Heart left ventricle (tissue), 13 donors: ENCODE data around the gene GAB2.

Experiments used
- POLR2A ChIP-seq, 2 donors: fragments of 450-650 bp; IDR thresholded peaks; one replicate each; pipeline ENCODE4 v1.6.1; 2017; ENCODE audit warnings: antibody characterized with exemption in 2 of 2, mild to moderate bottlenecking in 2 of 2, moderate library complexity in 2 of 2
- TF ChIP-seq, protein P1 (sequence below), 12 donors: fragments of 200-600 bp; sonication (generic) in 4 of 12; IDR thresholded peaks; one replicate each; pipeline versions ENCODE4 v1.5.0 to v1.8.0; 2018 to 2022; ENCODE audit warnings: antibody characterized with exemption in 12 of 12, mild to moderate bottlenecking in 5 of 12
- donor health status: ischemic (EF 13 %, LVEDD 7.1; RV severe dilation, severe dysfunction).
- donor health status: DM: no; HTN: yes; CAD: no.
- donor health status: DM: no; HTN: no; CAD: no.
- donor health status: ischemic (EF 25% LVEDD 6.9; RV normal size, moderate dysfunction).
- donor health status: ischemic (EF 25% LVEDD 5.7; RV mildly dilated, moderate dysfunction).
- donor health status: ischemic (EF 35%, LVEDD 5.7; RV mildly dilated, moderate dysfunction).
- donor health status: nonischemic (EF 11% LVEDD 7.7; RV severe dilation, severe dysfunction).
- donor health status: DM: yes; HTN: yes; CAD: no.
- donor health status: PGD.
- donor health status: ischemic (EF 29% LVEDD 5.4; RV normal size, mild dysfunction).
- donor health status: nonischemic (EF 23%, LVEDD 6.1; RV moderate dilation, normal function).

DNA sequence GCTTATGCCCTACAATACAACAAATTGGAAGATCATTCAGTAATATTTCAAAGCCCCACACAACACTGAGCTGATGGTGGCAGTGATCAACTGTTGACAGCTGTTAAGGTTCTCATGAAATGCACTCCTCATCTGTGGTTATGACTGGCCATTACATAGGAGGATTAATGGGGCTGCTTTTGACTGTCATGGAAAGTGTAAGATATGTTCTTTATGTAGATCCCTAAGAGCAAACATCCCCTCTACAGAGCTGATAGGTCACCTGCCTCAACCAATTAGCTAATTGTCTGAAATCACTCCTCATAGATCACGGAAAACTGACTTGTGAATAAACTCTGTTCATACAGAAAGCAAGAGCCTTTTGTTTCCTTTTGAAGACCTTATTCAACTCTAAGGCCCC, 78.1 kb downstream of the GAB2 start:
- TF ChIP-seq, protein P1, sequence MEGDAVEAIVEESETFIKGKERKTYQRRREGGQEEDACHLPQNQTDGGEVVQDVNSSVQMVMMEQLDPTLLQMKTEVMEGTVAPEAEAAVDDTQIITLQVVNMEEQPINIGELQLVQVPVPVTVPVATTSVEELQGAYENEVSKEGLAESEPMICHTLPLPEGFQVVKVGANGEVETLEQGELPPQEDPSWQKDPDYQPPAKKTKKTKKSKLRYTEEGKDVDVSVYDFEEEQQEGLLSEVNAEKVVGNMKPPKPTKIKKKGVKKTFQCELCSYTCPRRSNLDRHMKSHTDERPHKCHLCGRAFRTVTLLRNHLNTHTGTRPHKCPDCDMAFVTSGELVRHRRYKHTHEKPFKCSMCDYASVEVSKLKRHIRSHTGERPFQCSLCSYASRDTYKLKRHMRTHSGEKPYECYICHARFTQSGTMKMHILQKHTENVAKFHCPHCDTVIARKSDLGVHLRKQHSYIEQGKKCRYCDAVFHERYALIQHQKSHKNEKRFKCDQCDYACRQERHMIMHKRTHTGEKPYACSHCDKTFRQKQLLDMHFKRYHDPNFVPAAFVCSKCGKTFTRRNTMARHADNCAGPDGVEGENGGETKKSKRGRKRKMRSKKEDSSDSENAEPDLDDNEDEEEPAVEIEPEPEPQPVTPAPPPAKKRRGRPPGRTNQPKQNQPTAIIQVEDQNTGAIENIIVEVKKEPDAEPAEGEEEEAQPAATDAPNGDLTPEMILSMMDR (IDR thresholded peaks at IDR 0.05): no peak
- no peak for TF ChIP-seq POLR2A (IDR thresholded peaks at IDR 0.05)
